Fibroblast of pulmonary artery (primary cell): ENCODE results near the gene MINK1.

Experiments
- DNase-seq: peaks from one replicate; pipeline ENCODE4 v3.0.0-alpha.2; 2010; ENCODE audit warnings: low read depth
- H3K4me3 ChIP-seq: replicated peaks from 2 replicates; pipeline ENCODE4 v1.5.1; 2011; ENCODE audit warnings: low read depth, mild to moderate bottlenecking, control low read depth, low read length, moderate library complexity
- CTCF ChIP-seq: IDR thresholded peaks from 2 replicates; pipeline ENCODE4 v1.5.1; 2011; ENCODE audit warnings: mild to moderate bottlenecking, control low read depth, low read length, inconsistent platforms; ENCODE audit errors: missing control alignments

Gene MINK1

GRCh38 chr17:4937553-4937952, 104.4 kb downstream of the MINK1 start:
- DNase-seq, result no peak
- H3K4me3 ChIP-seq, result no peak overlapping the region
- TF ChIP-seq CTCF, result no peak

- H3K4me3 ChIP-seq, result no peak overlapping the region
- no peak for DNase-seq
- TF ChIP-seq CTCF, result no peak
These were observed 104.9 kb downstream of the MINK1 start for GRCh38 chr17:4938069-4938491.

- DNase-seq, result no peak
- TF ChIP-seq CTCF, result no peak
- peak overlapping the region; percentile 88 for H3K4me3 ChIP-seq
These were observed 105.8 kb downstream of the MINK1 start for GRCh38 chr17:4938688-4939545.

GRCh38 chr17:4939546-4939795, 106.3 kb downstream of the MINK1 start:
- peak; percentile 19 for DNase-seq

GRCh38 chr17:4939796-4940554, 106.8 kb downstream of the MINK1 start, which contains the start of the genes RNF167 and SLC25A11:
Gene RNF167, plus strand, starts transcription at chr17:4940268. Its CDS starts 642 bp downstream, at chr17:4940910.
Gene SLC25A11, minus strand, starts transcription at chr17:4940046. Its CDS starts 136 bp downstream, at chr17:4939910.
- H3K4me3 ChIP-seq, result peak within 1 kb of the TSS; percentile 88
- TF ChIP-seq CTCF, result no peak
- DNase-seq, result peak; percentile 100

More at GRCh38 chr17:4939546-4939795, 106.3 kb downstream of the MINK1 start:
- TF ChIP-seq CTCF, result no peak
- H3K4me3 ChIP-seq, result peak overlapping the region; percentile 88

- peak overlapping the region; percentile 88 for H3K4me3 ChIP-seq
- TF ChIP-seq CTCF, result no peak
- DNase-seq, result no peak
These were observed 107.6 kb downstream of the MINK1 start for GRCh38 chr17:4940555-4941318.
